GM23248 (cell line): Measurements from ENCODE around the gene PCDHGB6. TPM values are rescaled to one million over a fixed set of nuclear protein-coding genes. Genes with fewer than 3 reads are reported as not detected.

Experiments used
- DNase-seq: peaks from one replicate; pipeline ENCODE4 v3.0.0-alpha.2; 2015
- H2AFZ ChIP-seq: fragments of 200-600 bp; sonication (generic); 2 replicates; pipeline ENCODE4 v1.6.1; 2016; ENCODE audit warnings: antibody characterized with exemption
- H3F3A ChIP-seq: fragments of 200-600 bp; sonication (generic); 2 replicates; pipeline ENCODE4 v1.6.1; 2016; ENCODE audit warnings: mild to moderate bottlenecking, antibody characterized with exemption, mixed run types; ENCODE audit not compliant: insufficient read depth
- H3K27ac ChIP-seq: fragments of 200-600 bp; sonication (generic); 2 replicates; pipeline ENCODE4 v1.5.1; 2016; ENCODE audit warnings: mild to moderate bottlenecking
- H3K27me3 ChIP-seq: fragments of 200-600 bp; sonication (generic); replicated peaks from 2 replicates; pipeline ENCODE4 v1.6.1; 2016; ENCODE audit warnings: mild to moderate bottlenecking; ENCODE audit not compliant: insufficient read depth
- H3K36me3 ChIP-seq: fragments of 200-600 bp; sonication (generic); 2 replicates; pipeline ENCODE4 v1.6.1; 2016; ENCODE audit warnings: low read depth, mild to moderate bottlenecking
- H3K4me1 ChIP-seq: fragments of 200-600 bp; sonication (generic); 2 replicates; pipeline ENCODE4 v1.6.1; 2016; ENCODE audit warnings: mild to moderate bottlenecking; ENCODE audit not compliant: insufficient read depth
- H3K4me2 ChIP-seq: fragments of 200-600 bp; sonication (generic); one replicate; pipeline ENCODE4 v1.6.1; 2016; ENCODE audit warnings: mild to moderate bottlenecking; ENCODE audit not compliant: unreplicated experiment
- H3K4me3 ChIP-seq: fragments of 200-600 bp; sonication (generic); 2 replicates; pipeline ENCODE4 v1.5.1; 2016; ENCODE audit warnings: mild to moderate bottlenecking
- H3K79me2 ChIP-seq: fragments of 200-600 bp; sonication (generic); 2 replicates; pipeline ENCODE4 v1.6.1; 2016; ENCODE audit warnings: mild to moderate bottlenecking; ENCODE audit not compliant: insufficient read depth
- H3K9ac ChIP-seq: fragments of 200-600 bp; sonication (generic); 2 replicates; pipeline ENCODE4 v1.6.1; 2016; ENCODE audit warnings: mild to moderate bottlenecking
- H3K9me2 ChIP-seq: fragments of 200-600 bp; sonication (generic); 2 replicates; pipeline ENCODE4 v1.6.1; 2016; ENCODE audit warnings: mixed run types, mild to moderate bottlenecking, moderate library complexity; ENCODE audit not compliant: insufficient read depth
- H3K9me3 ChIP-seq: fragments of 200-600 bp; sonication (generic); one replicate; pipeline ENCODE4 v1.6.1; 2017; ENCODE audit warnings: low read depth
- H4K20me1 ChIP-seq: fragments of 200-600 bp; sonication (generic); 2 replicates; pipeline ENCODE4 v1.6.0; 2016; ENCODE audit not compliant: insufficient read depth
- EZH2 ChIP-seq: fragments of 200-600 bp; sonication (generic); IDR thresholded peaks from 2 replicates; pipeline ENCODE4 v1.6.1; 2018; ENCODE audit warnings: antibody characterized with exemption, mild to moderate bottlenecking; ENCODE audit not compliant: insufficient read depth, poor library complexity, severe bottlenecking
- EZH2phosphoT487 ChIP-seq: fragments of 200-600 bp; sonication (generic); IDR thresholded peaks from 2 replicates; pipeline ENCODE4 v1.6.1; 2018; ENCODE audit warnings: antibody characterized with exemption, moderate library complexity, mild to moderate bottlenecking, low read depth; ENCODE audit not compliant: insufficient read depth
- WGBS, 2 experiments: methylation state at CpG; one replicate each; pipeline ENCODE4 v1.1.6; 2015 to 2017; ENCODE audit warnings: low lambda C conversion rate in 2 of 2, low coverage in 1 of 2; ENCODE audit errors: missing lambda C conversion rate in 2 of 2; 5-methylcytosine and 5-hydroxymethylcytosine counted together
- in situ Hi-C: fragments of 300-500 bp; cut with MboI; formaldehyde crosslinking; loops from 2 replicates; pipeline ENCODE4 v1.15.0; 2020
- polyA plus RNA-seq: library from polyadenylated mRNA; unstranded; fragments of >200 nt; fragmentation: Nextera tagmentation; extraction: Ambion mirVana; gene quantifications from 2 replicates; pipeline ENCODE4 v1.2.1, GENCODE V29; 2016
- total RNA-seq: library from RNA; depleted of rRNA; stranded (reverse); fragments of >200 nt; shearing (Covaris generic); gene quantifications from 2 replicates; pipeline ENCODE4 v1.2.3, GENCODE V29; 2014

PCDHGB6 gene
- total and polyA plus RNA-seq, 2 experiments from 2014 or later = 1.9 to 3.2 TPM

- TF ChIP-seq EZH2 (no peak), EZH2phosphoT487 (no peak)
Measured at GRCh38 chr5:141363952-141364660, 43.7 kb upstream of the PCDHGB6 start, which contains the start of gene PCDHGA5. Gene PCDHGA5 (plus strand): TSS chr5:141364162. CDS start chr5:141364331, 169 bp downstream.

GRCh38 chr5:141366016-141366896 is 41.6 kb upstream of the PCDHGB6 start:
- TF ChIP-seq EZH2phosphoT487 = no peak
- no peak for TF ChIP-seq EZH2
- H3K27ac ChIP-seq = no peak overlapping the region
- no peak for DNase-seq
- H3F3A ChIP-seq = no peaks in the 10 kb centered on the region
- WGBS, 2 experiments = 43 to 49% methylated on average over 37 to 44 of the region's 46 CpGs
- H3K4me3 ChIP-seq = no peak overlapping the region
- in situ Hi-C loops = no loop called here
- no peak overlapping the region for H2AFZ ChIP-seq
- no peaks in the 10 kb centered on the region for H3K9me2 ChIP-seq
- no peaks in the 10 kb centered on the region for H4K20me1 ChIP-seq
- peaks cover 3% of the 10 kb centered on the region for H3K9me3 ChIP-seq
- no peaks in the 10 kb centered on the region; the same call in 1 of the 2 replicates for H3K36me3 ChIP-seq
- no peak overlapping the region for H3K4me2 ChIP-seq
- no peaks in the 10 kb centered on the region for H3K79me2 ChIP-seq
- no peaks in the 10 kb centered on the region for H3K27me3 ChIP-seq
- H3K4me1 ChIP-seq = no peaks in the 10 kb centered on the region
- no peak overlapping the region for H3K9ac ChIP-seq

More at GRCh38 chr5:141363952-141364660, 43.7 kb upstream of the PCDHGB6 start, which contains the start of gene PCDHGA5:
- H3K9ac ChIP-seq = no peak within 1 kb of the TSS
- no peaks in the 10 kb centered on the region for H3F3A ChIP-seq
- in situ Hi-C loops = no loop called here
- WGBS, 2 experiments = 22 to 24% methylated on average over 34 of the region's 34 CpGs
- no peaks in the 10 kb centered on the region for H3K9me2 ChIP-seq
- H3K4me1 ChIP-seq = no peaks in the 10 kb centered on the region
- H3K4me3 ChIP-seq = no peak within 1 kb of the TSS
- H3K4me2 ChIP-seq = no peak within 1 kb of the TSS
- no peaks in the 10 kb centered on the region for H4K20me1 ChIP-seq
- H3K9me3 ChIP-seq = peaks cover 3% of the 10 kb centered on the region
- H3K79me2 ChIP-seq = no peaks in the 10 kb centered on the region
- H3K27ac ChIP-seq = no peak within 1 kb of the TSS
- H3K36me3 ChIP-seq = no peaks in the 10 kb centered on the region; the same call in 1 of the 2 replicates
- DNase-seq = no peak
- no peak within 1 kb of the TSS for H2AFZ ChIP-seq
- no peaks in the 10 kb centered on the region for H3K27me3 ChIP-seq

GRCh38 chr5:141369994-141370848 is 37.6 kb upstream of the PCDHGB6 start, which contains the start of gene PCDHGB3:
Gene PCDHGB3 (plus strand): TSS chr5:141370242. CDS start chr5:141370395, 153 bp downstream.
- Histone ChIP-seq H3F3A (no peaks in the 10 kb centered on the region), H4K20me1 (no peaks in the 10 kb centered on the region), H3K4me1 (no peaks in the 10 kb centered on the region), H3K36me3 (no peaks in the 10 kb centered on the region), H3K27ac (no peak within 1 kb of the TSS), H3K4me3 (peak within 1 kb of the TSS; percentile 59), H3K79me2 (no peaks in the 10 kb centered on the region), H3K27me3 (no peaks in the 10 kb centered on the region), H3K9me3 (no peaks in the 10 kb centered on the region), H3K9ac (0 out of 2 replicates have a peak within 1 kb of the TSS, but pooled peaks have one; percentile 3), H3K9me2 (no peaks in the 10 kb centered on the region), H2AFZ (peak within 1 kb of the TSS; percentile 69), H3K4me2 (peak within 1 kb of the TSS; percentile 45)
- TF ChIP-seq EZH2 = no peak
- no peak for TF ChIP-seq EZH2phosphoT487
- DNase-seq = peak; percentile 81
- in situ Hi-C loops = no loop called here
- WGBS, 2 experiments = 28 to 31% methylated on average over 32 of the region's 32 CpGs
